Mesenchymal stem cell (in vitro differentiated cells and primary cell): ENCODE data around the gene CYTL1.

ENCODE experiments used
- DNase-seq: peaks from one replicate; pipeline ENCODE4 v3.0.0-alpha.2; 2013
- H2AFZ ChIP-seq: one replicate; pipeline ENCODE4 v1.6.1; 2013; ENCODE audit warnings: low read depth, mild to moderate bottlenecking, control low read depth, inconsistent platforms, low read length, moderate library complexity
- H2AK5ac ChIP-seq: 2 replicates; pipeline ENCODE4 v1.6.1; 2013; ENCODE audit warnings: low read length, moderate library complexity, mild to moderate bottlenecking, inconsistent platforms; ENCODE audit not compliant: severe bottlenecking
- H2BK120ac ChIP-seq: one replicate; pipeline ENCODE4 v1.6.1; 2013; ENCODE audit warnings: low read depth, mild to moderate bottlenecking, inconsistent platforms, low read length, moderate library complexity
- H2BK12ac ChIP-seq, 2 experiments: one replicate each; pipeline ENCODE4 v1.6.1; 2013; ENCODE audit warnings: inconsistent platforms in 2 of 2, low read length in 2 of 2, mild to moderate bottlenecking in 2 of 2, moderate library complexity in 2 of 2, control low read depth in 1 of 2
- H2BK15ac ChIP-seq: one replicate; pipeline ENCODE4 v1.6.1; 2013; ENCODE audit warnings: mild to moderate bottlenecking, low read depth, inconsistent platforms; ENCODE audit not compliant: poor library complexity, severe bottlenecking
- H2BK5ac ChIP-seq: 2 replicates; pipeline ENCODE4 v1.6.1; 2013; ENCODE audit warnings: low read depth, mild to moderate bottlenecking, low read length, control low read depth, inconsistent platforms; ENCODE audit not compliant: poor library complexity, severe bottlenecking
- H3K14ac ChIP-seq, 2 experiments: one replicate each; pipeline ENCODE4 v1.6.1; 2013; ENCODE audit warnings: inconsistent platforms in 2 of 2, low read length in 2 of 2, control low read depth in 1 of 2, mild to moderate bottlenecking in 1 of 2, moderate library complexity in 1 of 2
- H3K18ac ChIP-seq, 2 experiments: one replicate each; pipeline ENCODE4 v1.6.1; 2013; ENCODE audit warnings: inconsistent platforms in 2 of 2, low read length in 2 of 2, control low read depth in 1 of 2, low read depth in 1 of 2, mild to moderate bottlenecking in 1 of 2
- H3K23ac ChIP-seq, 2 experiments: one replicate each; pipeline ENCODE4 v1.6.1; 2013; ENCODE audit warnings: inconsistent platforms in 2 of 2, low read length in 2 of 2, mild to moderate bottlenecking in 2 of 2, moderate library complexity in 2 of 2, control low read depth in 1 of 2
- H3K27ac ChIP-seq: 2 replicates; pipeline ENCODE4 v1.5.1; 2013; ENCODE audit warnings: mild to moderate bottlenecking, moderate library complexity, low read length, control low read depth, inconsistent platforms; ENCODE audit not compliant: poor library complexity, severe bottlenecking
- H3K27me3 ChIP-seq, 2 experiments: 2 replicates each; pipeline versions ENCODE4 v1.6.1 to v1.7.0; 2013; ENCODE audit warnings: low read length in 2 of 2, mild to moderate bottlenecking in 2 of 2, moderate library complexity in 2 of 2, control low read depth in 1 of 2, inconsistent platforms in 1 of 2; ENCODE audit not compliant: control insufficient read depth in 1 of 2, insufficient read depth in 1 of 2
- H3K36me3 ChIP-seq, 2 experiments: 2 replicates each; pipeline versions ENCODE4 v1.6.1 to v1.7.0; 2013; ENCODE audit warnings: low read length in 2 of 2, control low read depth in 1 of 2, inconsistent platforms in 1 of 2, low read depth in 1 of 2, mild to moderate bottlenecking in 1 of 2; ENCODE audit not compliant: insufficient read depth in 2 of 2, control insufficient read depth in 1 of 2
- H3K4ac ChIP-seq, 2 experiments: one replicate each; pipeline ENCODE4 v1.6.1; 2013; ENCODE audit warnings: inconsistent platforms in 2 of 2, low read length in 2 of 2, mild to moderate bottlenecking in 2 of 2, moderate library complexity in 2 of 2, control low read depth in 1 of 2, low read depth in 1 of 2
- H3K4me1 ChIP-seq: 2 replicates; pipeline ENCODE4 v1.6.1; 2013; ENCODE audit warnings: low read depth, low read length, control low read depth; ENCODE audit not compliant: control insufficient read depth, insufficient read depth
- H3K4me2 ChIP-seq: 2 replicates; pipeline ENCODE4 v1.6.1; 2013; ENCODE audit warnings: low read length, mild to moderate bottlenecking, inconsistent platforms; ENCODE audit not compliant: poor library complexity, severe bottlenecking
- H3K4me3 ChIP-seq, 2 experiments: 2 replicates each; pipeline versions ENCODE4 v1.5.1 to v1.7.0; 2013; ENCODE audit warnings: low read length in 2 of 2, mild to moderate bottlenecking in 2 of 2, control low read depth in 1 of 2, low read depth in 1 of 2; ENCODE audit not compliant: insufficient read depth in 1 of 2
- H3K79me1 ChIP-seq: replicated peaks from 2 replicates; pipeline ENCODE4 v1.6.1; 2013; ENCODE audit warnings: mild to moderate bottlenecking, control low read depth, low read length, inconsistent platforms; ENCODE audit not compliant: poor library complexity, severe bottlenecking
- H3K9ac ChIP-seq: 2 replicates; pipeline ENCODE4 v1.7.0; 2013; ENCODE audit warnings: mild to moderate bottlenecking, low read length, moderate library complexity
- H3K9me3 ChIP-seq: 2 replicates; pipeline ENCODE4 v1.7.0; 2013; ENCODE audit warnings: mild to moderate bottlenecking, low read length; ENCODE audit not compliant: control insufficient read depth
- H4K8ac ChIP-seq: one replicate; pipeline ENCODE4 v1.6.1; 2013; ENCODE audit warnings: inconsistent platforms, mild to moderate bottlenecking, low read length, moderate library complexity
- H4K91ac ChIP-seq: one replicate; pipeline ENCODE4 v1.6.1; 2013; ENCODE audit warnings: mild to moderate bottlenecking, low read length, inconsistent platforms
- WGBS: methylation state at CpG from one replicate; pipeline ENCODE4 v1.1.7; 2013; ENCODE audit warnings: mixed read lengths; 5-methylcytosine and 5-hydroxymethylcytosine counted together

Gene CYTL1

GRCh38 chr4:5029447-5029846, 10.2 kb upstream of the CYTL1 start:
- 92% methylated on average over 8 of the region's 8 CpGs for WGBS
- Histone ChIP-seq H2BK12ac (no peak overlapping the region), H3K4ac (no peak overlapping the region)

GRCh38 chr4:5028480-5028879, 9.2 kb upstream of the CYTL1 start:
- H2AFZ ChIP-seq = no peak overlapping the region
- no peak overlapping the region for H2BK120ac ChIP-seq
- H3K79me1 ChIP-seq = no peaks in the 10 kb centered on the region
- no peak overlapping the region for H3K23ac ChIP-seq
- H4K91ac ChIP-seq = no peak overlapping the region
- H3K14ac ChIP-seq = no peak overlapping the region
- no peak overlapping the region for H2BK15ac ChIP-seq
- no peak overlapping the region for H3K18ac ChIP-seq
- no peaks in the 10 kb centered on the region for H3K36me3 ChIP-seq
- no peak overlapping the region for H3K4me2 ChIP-seq
- H3K27me3 ChIP-seq = peaks cover 0 to 12% of the 10 kb centered on the region in 2 experiments
- no peak overlapping the region for H2BK5ac ChIP-seq
- H3K4me1 ChIP-seq = no peaks in the 10 kb centered on the region
- no peak overlapping the region for H3K9ac ChIP-seq
- no peaks in the 10 kb centered on the region for H3K9me3 ChIP-seq
- no peak overlapping the region for H2BK12ac ChIP-seq
- no peak overlapping the region for H2AK5ac ChIP-seq
- 63% methylated on average over 2 of the region's 2 CpGs for WGBS
- no peak overlapping the region for H3K27ac ChIP-seq
- no peak overlapping the region for H4K8ac ChIP-seq
- H3K4me3 ChIP-seq = no peak overlapping the region
- H3K4ac ChIP-seq = no peak overlapping the region
- DNase-seq = no peak

More at GRCh38 chr4:5029447-5029846, 10.2 kb upstream of the CYTL1 start:
- H3K14ac ChIP-seq = no peak overlapping the region
- H2BK5ac ChIP-seq = no peak overlapping the region
- H3K4me2 ChIP-seq = no peak overlapping the region
- H3K9me3 ChIP-seq = no peaks in the 10 kb centered on the region
- H2AFZ ChIP-seq = no peak overlapping the region
- H3K79me1 ChIP-seq = no peaks in the 10 kb centered on the region
- no peak overlapping the region for H3K27ac ChIP-seq
- no peak overlapping the region for H2BK120ac ChIP-seq
- no peak overlapping the region for H4K8ac ChIP-seq
- DNase-seq = no peak
- H2AK5ac ChIP-seq = no peak overlapping the region
- H3K4me3 ChIP-seq = no peak overlapping the region
- H3K9ac ChIP-seq = no peak overlapping the region
- no peak overlapping the region for H2BK15ac ChIP-seq
- H3K36me3 ChIP-seq = no peaks in the 10 kb centered on the region
- peaks cover 0 to 12% of the 10 kb centered on the region in 2 experiments for H3K27me3 ChIP-seq
- no peak overlapping the region for H3K23ac ChIP-seq
- H3K18ac ChIP-seq = no peak overlapping the region
- H4K91ac ChIP-seq = no peak overlapping the region
- H3K4me1 ChIP-seq = no peaks in the 10 kb centered on the region

- Histone ChIP-seq H3K9me3 (no peaks in the 10 kb centered on the region), H3K18ac (no peak overlapping the region), H2BK5ac (no peak overlapping the region), H3K4me1 (no peaks in the 10 kb centered on the region), H3K14ac (no peak overlapping the region), H3K4ac (no peak overlapping the region), H2AFZ (no peak overlapping the region), H2BK12ac (no peak overlapping the region), H3K79me1 (no peaks in the 10 kb centered on the region), H3K36me3 (no peaks in the 10 kb centered on the region), H2BK120ac (no peak overlapping the region), H3K4me3 (no peak overlapping the region), H4K91ac (no peak overlapping the region), H3K9ac (no peak overlapping the region), H3K27me3 (peaks cover 0 to 12% of the 10 kb centered on the region in 2 experiments), H4K8ac (no peak overlapping the region), H3K4me2 (no peak overlapping the region), H2BK15ac (no peak overlapping the region), H3K27ac (no peak overlapping the region), H3K23ac (no peak overlapping the region), H2AK5ac (no peak overlapping the region)
- DNase-seq = peak; percentile 21
Measured at GRCh38 chr4:5027346-5027745, 8.1 kb upstream of the CYTL1 start.

- H4K91ac ChIP-seq = no peak overlapping the region
- H3K18ac ChIP-seq = no peak overlapping the region
- H2BK12ac ChIP-seq = no peak overlapping the region
- H3K4me3 ChIP-seq = no peak overlapping the region
- H3K36me3 ChIP-seq = no peaks in the 10 kb centered on the region
- H3K27me3 ChIP-seq = peaks cover 0 to 12% of the 10 kb centered on the region in 2 experiments
- WGBS = 93% methylated on average over 3 of the region's 3 CpGs
- H2AFZ ChIP-seq = no peak overlapping the region
- H3K23ac ChIP-seq = no peak overlapping the region
- no peak overlapping the region for H4K8ac ChIP-seq
- H3K27ac ChIP-seq = no peak overlapping the region
- H2BK120ac ChIP-seq = no peak overlapping the region
- no peaks in the 10 kb centered on the region for H3K9me3 ChIP-seq
- H3K9ac ChIP-seq = no peak overlapping the region
- no peak overlapping the region for H2AK5ac ChIP-seq
- H3K14ac ChIP-seq = no peak overlapping the region
- no peak overlapping the region for H3K4ac ChIP-seq
- no peaks in the 10 kb centered on the region for H3K4me1 ChIP-seq
- H3K4me2 ChIP-seq = no peak overlapping the region
- no peak overlapping the region for H2BK15ac ChIP-seq
- no peaks in the 10 kb centered on the region for H3K79me1 ChIP-seq
- H2BK5ac ChIP-seq = no peak overlapping the region
- no peak for DNase-seq
Measured at GRCh38 chr4:5026371-5026770, 7.1 kb upstream of the CYTL1 start.
